Measurements from ENCODE around the gene LMOD2.

The LMOD2 gene

GRCh38 chr7:123665157-123665556 is 9.5 kb downstream of the LMOD2 start:
- no peak for DNase-seq (ENCODE audit: low read depth)
- TF ChIP-seq MYC (IDR thresholded peaks at IDR 0.05; ENCODE audit: low read depth, low read length) (no peak), MAX (IDR thresholded peaks at IDR 0.05; ENCODE audit: low read depth, low read length) (no peak), POLR2A (IDR thresholded peaks at IDR 0.05; ENCODE audit: extremely low read depth, insufficient read length) (no peak), CTCF (IDR thresholded peaks at IDR 0.05; ENCODE audit: low read depth, low read length) (no peak)
- no peak overlapping the region for H3K4me3 ChIP-seq (ENCODE audit: low read depth, low read length)

- no peak overlapping the region for H3K4me3 ChIP-seq (ENCODE audit: low read depth, low read length)
- no peak for DNase-seq (ENCODE audit: low read depth)
- TF ChIP-seq MYC (IDR thresholded peaks at IDR 0.05; ENCODE audit: low read depth, low read length) (no peak), CTCF (IDR thresholded peaks at IDR 0.05; ENCODE audit: low read depth, low read length) (no peak), POLR2A (IDR thresholded peaks at IDR 0.05; ENCODE audit: extremely low read depth, insufficient read length) (no peak), MAX (IDR thresholded peaks at IDR 0.05; ENCODE audit: low read depth, low read length) (no peak)
Observed at GRCh38 chr7:123665896-123666295, 10.2 kb downstream of the LMOD2 start.

GRCh38 chr7:123666492-123666891 is 10.8 kb downstream of the LMOD2 start:
- no peak overlapping the region for H3K4me3 ChIP-seq (ENCODE audit: low read depth, low read length)
- TF ChIP-seq MAX (IDR thresholded peaks at IDR 0.05; ENCODE audit: low read depth, low read length) (no peak), CTCF (IDR thresholded peaks at IDR 0.05; ENCODE audit: low read depth, low read length) (no peak), POLR2A (IDR thresholded peaks at IDR 0.05; ENCODE audit: extremely low read depth, insufficient read length) (no peak), MYC (IDR thresholded peaks at IDR 0.05; ENCODE audit: low read depth, low read length) (no peak)
- no peak for DNase-seq (ENCODE audit: low read depth)

- no peak for DNase-seq (ENCODE audit: low read depth)
- TF ChIP-seq POLR2A (IDR thresholded peaks at IDR 0.05; ENCODE audit: extremely low read depth, insufficient read length) (no peak), MAX (IDR thresholded peaks at IDR 0.05; ENCODE audit: low read depth, low read length) (no peak), CTCF (IDR thresholded peaks at IDR 0.05; ENCODE audit: low read depth, low read length) (no peak), MYC (IDR thresholded peaks at IDR 0.05; ENCODE audit: low read depth, low read length) (no peak)
- H3K4me3 ChIP-seq (ENCODE audit: low read depth, low read length), result no peak overlapping the region
Observed at GRCh38 chr7:123669485-123669884, 13.8 kb downstream of the LMOD2 start.

GRCh38 chr7:123673137-123673732 is 17.6 kb downstream of the LMOD2 start:
- TF ChIP-seq MAX (IDR thresholded peaks at IDR 0.05; ENCODE audit: low read depth, low read length) (no peak), CTCF (IDR thresholded peaks at IDR 0.05; ENCODE audit: low read depth, low read length) (no peak), POLR2A (IDR thresholded peaks at IDR 0.05; ENCODE audit: extremely low read depth, insufficient read length) (no peak), MYC (IDR thresholded peaks at IDR 0.05; ENCODE audit: low read depth, low read length) (no peak)
- DNase-seq (ENCODE audit: low read depth), result no peak
- H3K4me3 ChIP-seq (ENCODE audit: low read depth, low read length), result no peak overlapping the region

All from NB4 (cell line).